T-helper 2 cell (primary cell): ENCODE measurements around the gene SORCS2.

Source experiments
- DNase-seq, 5 experiments: peaks; one replicate each; pipeline versions ENCODE4 v3.0.0 to v3.0.0-alpha.2; 2012 to 2022

The SORCS2 gene

GRCh38 chr4:7420661-7421040, 228.3 kb downstream of the SORCS2 start:
- no peak for DNase-seq

- DNase-seq, result no peak
These were observed 229.2 kb downstream of the SORCS2 start for GRCh38 chr4:7421356-7422150.

- DNase-seq, result no peak
These were observed 230.0 kb downstream of the SORCS2 start for GRCh38 chr4:7422151-7422897.

GRCh38 chr4:7422898-7423180, 230.5 kb downstream of the SORCS2 start:
- DNase-seq, result no peak

- DNase-seq, result no peak
These were observed 231.1 kb downstream of the SORCS2 start for GRCh38 chr4:7423391-7423790.

- DNase-seq, result no peak
These were observed 231.6 kb downstream of the SORCS2 start for GRCh38 chr4:7423801-7424552.

- no peak for DNase-seq
These were observed 232.3 kb downstream of the SORCS2 start for GRCh38 chr4:7424553-7425111.

GRCh38 chr4:7425124-7425523, 232.8 kb downstream of the SORCS2 start:
- DNase-seq, result no peak

GRCh38 chr4:7425591-7426468, 233.5 kb downstream of the SORCS2 start:
- DNase-seq, result no peak

GRCh38 chr4:7426525-7427171, 234.3 kb downstream of the SORCS2 start:
- DNase-seq, result no peak

GRCh38 chr4:7427361-7427760, 235.0 kb downstream of the SORCS2 start:
- no peak for DNase-seq

GRCh38 chr4:7427831-7428260, 235.5 kb downstream of the SORCS2 start:
- no peak for DNase-seq

- no peak for DNase-seq
These were observed 236.1 kb downstream of the SORCS2 start for GRCh38 chr4:7428261-7429068.

GRCh38 chr4:7429069-7429416, 236.7 kb downstream of the SORCS2 start:
- DNase-seq, result no peak

GRCh38 chr4:7429601-7430078, 237.3 kb downstream of the SORCS2 start:
- no peak for DNase-seq

GRCh38 chr4:7430368-7430964, 238.1 kb downstream of the SORCS2 start:
- no peak for DNase-seq

- no peak for DNase-seq
These were observed 238.8 kb downstream of the SORCS2 start for GRCh38 chr4:7430965-7431695.

- no peak for DNase-seq
These were observed 239.6 kb downstream of the SORCS2 start for GRCh38 chr4:7431696-7432530.
